Measurements from ENCODE around the gene FAM13C. TPM values are rescaled to one million over a fixed set of nuclear protein-coding genes. Genes with fewer than 3 reads are reported as not detected.

FAM13C gene
- total RNA-seq, 4 donors from 2014 or later: 2.8 to 26.9 (median 7.1) TPM

GRCh38 chr10:59269651-59270050, 92.7 kb downstream of the FAM13C start:
- TF ChIP-seq POLR2A (IDR thresholded peaks at IDR 0.05): no peak
- TF ChIP-seq, protein P1, sequence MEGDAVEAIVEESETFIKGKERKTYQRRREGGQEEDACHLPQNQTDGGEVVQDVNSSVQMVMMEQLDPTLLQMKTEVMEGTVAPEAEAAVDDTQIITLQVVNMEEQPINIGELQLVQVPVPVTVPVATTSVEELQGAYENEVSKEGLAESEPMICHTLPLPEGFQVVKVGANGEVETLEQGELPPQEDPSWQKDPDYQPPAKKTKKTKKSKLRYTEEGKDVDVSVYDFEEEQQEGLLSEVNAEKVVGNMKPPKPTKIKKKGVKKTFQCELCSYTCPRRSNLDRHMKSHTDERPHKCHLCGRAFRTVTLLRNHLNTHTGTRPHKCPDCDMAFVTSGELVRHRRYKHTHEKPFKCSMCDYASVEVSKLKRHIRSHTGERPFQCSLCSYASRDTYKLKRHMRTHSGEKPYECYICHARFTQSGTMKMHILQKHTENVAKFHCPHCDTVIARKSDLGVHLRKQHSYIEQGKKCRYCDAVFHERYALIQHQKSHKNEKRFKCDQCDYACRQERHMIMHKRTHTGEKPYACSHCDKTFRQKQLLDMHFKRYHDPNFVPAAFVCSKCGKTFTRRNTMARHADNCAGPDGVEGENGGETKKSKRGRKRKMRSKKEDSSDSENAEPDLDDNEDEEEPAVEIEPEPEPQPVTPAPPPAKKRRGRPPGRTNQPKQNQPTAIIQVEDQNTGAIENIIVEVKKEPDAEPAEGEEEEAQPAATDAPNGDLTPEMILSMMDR (IDR thresholded peaks at IDR 0.05): no peak

DNA sequence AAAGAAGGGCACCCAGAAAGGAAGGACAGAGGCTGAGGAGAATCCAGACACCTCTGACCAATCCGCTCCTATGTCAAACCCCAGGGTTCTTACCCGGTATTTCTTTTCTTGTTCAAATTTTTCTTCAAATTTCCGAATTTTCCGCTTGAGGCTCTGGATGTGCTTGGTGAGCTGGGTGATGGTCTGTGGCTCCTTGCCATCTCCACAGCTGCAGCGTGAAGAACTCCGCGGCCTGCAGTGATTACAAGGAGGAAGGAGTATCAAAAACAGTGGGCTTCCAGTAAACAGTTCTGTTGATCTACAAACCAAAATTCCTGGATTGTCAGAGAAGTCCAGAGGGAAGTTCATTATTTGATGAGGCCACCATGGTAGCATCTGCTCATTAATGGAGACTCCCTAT, 93.9 kb downstream of the FAM13C start:
- Histone ChIP-seq H3K4me1 (peaks cover 0 to 15% (median 0%) of the 10 kb centered on the region in 3 donors), H3K36me3 (peaks cover 0 to 35% (median 0%) of the 10 kb centered on the region in 3 donors), H3K4me3 (no peak overlapping the region), H3K9me3 (no peaks in the 10 kb centered on the region), H3K27ac (no peak overlapping the region), H3K27me3 (no peaks in the 10 kb centered on the region)
- 76 to 94% methylated on average over 3 to 7 of the region's 7 CpGs for WGBS, 2 donors
- intact Hi-C loops (cut with DNase I): no loop called here
- TF ChIP-seq, protein P1 (IDR thresholded peaks at IDR 0.05): no peak
- no peak for TF ChIP-seq POLR2A (IDR thresholded peaks at IDR 0.05)
- DNase-seq: no peak

More at GRCh38 chr10:59269651-59270050, 92.7 kb downstream of the FAM13C start:
- Histone ChIP-seq H3K27me3 (no peaks in the 10 kb centered on the region), H3K9me3 (no peaks in the 10 kb centered on the region), H3K4me3 (no peak overlapping the region), H3K36me3 (peaks cover 0 to 27% (median 0%) of the 10 kb centered on the region in 3 donors), H3K4me1 (peaks cover 0 to 24% (median 0%) of the 10 kb centered on the region in 3 donors), H3K27ac (no peak overlapping the region)
- WGBS, 2 donors: 89 to 91% methylated on average over 3 to 6 of the region's 6 CpGs
- intact Hi-C loops (cut with DNase I): no loop called here
- no peak for DNase-seq

DNA sequence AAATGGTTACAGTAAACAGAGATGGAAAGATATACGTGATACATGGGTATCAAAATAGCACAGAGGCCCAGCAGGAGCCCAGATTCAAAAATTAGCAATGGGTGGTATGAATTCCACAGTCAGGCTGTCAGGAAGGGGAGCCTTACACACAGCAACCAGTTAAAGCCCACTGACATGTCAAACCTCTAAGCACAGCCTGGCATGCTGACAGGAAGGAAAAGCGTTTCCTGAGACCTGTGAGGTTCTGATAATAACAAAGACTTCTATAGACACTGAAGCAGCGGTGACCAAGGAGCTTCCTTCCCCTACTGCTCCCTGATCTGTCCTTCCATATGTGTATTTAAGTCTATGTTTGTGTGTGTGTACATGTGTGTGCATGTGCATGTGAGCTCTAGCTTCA, 96.0 kb downstream of the FAM13C start:
- no peak overlapping the region for H3K27ac ChIP-seq
- peaks cover 0 to 4% (median 0%) of the 10 kb centered on the region in 3 donors for H3K4me1 ChIP-seq
- DNase-seq: no peak
- WGBS, 2 donors: 43 to 63% methylated on average over 3 of the region's 3 CpGs
- intact Hi-C loops (cut with DNase I): no loop called here
- no peak for TF ChIP-seq POLR2A (IDR thresholded peaks at IDR 0.05)
- TF ChIP-seq, protein P1 (IDR thresholded peaks at IDR 0.05): no peak
- H3K4me3 ChIP-seq: no peak overlapping the region
- no peaks in the 10 kb centered on the region for H3K9me3 ChIP-seq
- H3K27me3 ChIP-seq: no peaks in the 10 kb centered on the region
- H3K36me3 ChIP-seq: peaks cover 0 to 35% (median 0%) of the 10 kb centered on the region in 3 donors

DNA sequence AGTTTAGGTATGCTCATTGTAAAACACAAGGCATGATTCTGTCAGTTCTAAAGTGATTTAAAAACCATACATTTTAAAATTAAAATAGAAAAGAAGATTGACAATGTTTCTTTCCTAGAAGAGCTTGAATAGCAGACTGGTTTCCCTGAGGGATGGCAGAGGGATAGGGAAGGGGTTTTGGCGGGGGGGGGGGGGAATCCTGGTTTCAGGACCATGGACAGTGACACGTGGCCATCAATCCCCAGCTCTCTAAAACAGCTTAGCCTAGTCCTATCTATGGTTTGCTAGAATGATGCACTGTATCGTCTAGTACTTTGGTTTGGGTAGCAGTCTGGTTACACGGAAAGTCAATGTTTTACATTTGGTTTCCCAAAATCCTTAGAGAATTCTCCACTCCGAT, 97.2 kb downstream of the FAM13C start:
- H3K9me3 ChIP-seq: no peaks in the 10 kb centered on the region
- no peak for TF ChIP-seq POLR2A (IDR thresholded peaks at IDR 0.05)
- TF ChIP-seq, protein P1 (IDR thresholded peaks at IDR 0.05): no peak
- no peaks in the 10 kb centered on the region for H3K27me3 ChIP-seq
- H3K27ac ChIP-seq: no peak overlapping the region
- peaks cover 0 to 35% (median 0%) of the 10 kb centered on the region in 3 donors for H3K36me3 ChIP-seq
- WGBS, 2 donors: 20 to 58% methylated on average over 4 of the region's 5 CpGs
- intact Hi-C loops (cut with DNase I): no loop called here
- no peak for DNase-seq
- H3K4me3 ChIP-seq: no peak overlapping the region
- no peaks in the 10 kb centered on the region for H3K4me1 ChIP-seq

DNA sequence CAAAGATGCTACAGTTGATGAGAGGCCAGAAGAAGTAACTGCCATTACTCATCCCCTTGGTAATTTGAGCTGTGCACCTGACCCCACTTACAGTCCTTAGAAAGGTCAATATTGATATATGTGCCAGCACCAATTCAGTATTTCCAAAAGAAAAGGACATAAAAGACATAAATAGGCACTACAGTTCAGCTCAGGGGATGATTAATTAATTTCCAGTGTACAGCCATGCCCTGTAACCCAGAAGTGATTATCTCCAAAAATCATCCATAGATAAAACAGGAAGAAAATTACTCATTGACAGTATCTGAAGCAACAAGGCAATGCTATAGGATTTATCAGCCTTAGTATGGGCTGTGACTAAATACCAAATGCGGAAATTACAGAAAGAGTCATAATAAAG, 103.5 kb downstream of the FAM13C start:
- peaks cover 0 to 7% (median 0%) of the 10 kb centered on the region in 3 donors for H3K36me3 ChIP-seq
- no peaks in the 10 kb centered on the region for H3K9me3 ChIP-seq
- 96 to 100% methylated on average over 1 of the region's 1 CpG for WGBS, 2 donors
- TF ChIP-seq, protein P1 (IDR thresholded peaks at IDR 0.05): no peak
- no peak for TF ChIP-seq POLR2A (IDR thresholded peaks at IDR 0.05)
- no peaks in the 10 kb centered on the region for H3K27me3 ChIP-seq
- H3K27ac ChIP-seq: no peak overlapping the region
- H3K4me3 ChIP-seq: no peak overlapping the region
- no peaks in the 10 kb centered on the region for H3K4me1 ChIP-seq
- no peak for DNase-seq
- intact Hi-C loops (cut with DNase I): no loop called here
